IMR-90 (cell line): ENCODE results near the gene DIP2C. TPM values are rescaled to one million over a fixed set of nuclear protein-coding genes. Genes with fewer than 3 reads are reported as not detected.

Source experiments
- ATAC-seq: fragments of 200-7000 bp; cut with Tn5 transposase; 2 replicates; pipeline ENCODE4 v1.9.1; 2020; ENCODE audit warnings: low read depth, mild to moderate bottlenecking, moderate library complexity
- BruUV-seq: library from RNA; stranded (reverse); fragments of 400-500 nt; replicated peaks from 2 replicates; lab custom pipeline; 2021; lab: Mats Ljungman, UMichigan
- CTCF ChIA-PET: fragments of 300-600 bp; formaldehyde crosslinking; extraction: SDS; loops from one replicate; lab custom pipeline; 2021; ENCODE audit warnings: antibody characterized with exemption; lab: Yijun Ruan, JAX
- POLR2A ChIA-PET: fragments of 300-600 bp; sonication (Branson Sonifier 250); formaldehyde crosslinking; loops from one replicate; lab custom pipeline; 2022; ENCODE audit warnings: antibody characterized with exemption; ENCODE audit not compliant: unreplicated experiment; lab: Charles Lee
- DNase-seq: peaks from one replicate; pipeline ENCODE4 v3.0.0; 2013
- H2AFZ ChIP-seq: replicated peaks from 2 replicates; pipeline ENCODE3; 2013; ENCODE audit warnings: low read length, mild to moderate bottlenecking; ENCODE audit not compliant: poor library complexity
- H2AK5ac ChIP-seq: 2 replicates; pipeline ENCODE4 v1.6.1; 2013; ENCODE audit warnings: low read depth, low read length, inconsistent platforms
- H2AK9ac ChIP-seq: replicated peaks from 2 replicates; pipeline ENCODE3; 2013; ENCODE audit warnings: mild to moderate bottlenecking, low read depth, low read length, moderate library complexity; ENCODE audit not compliant: poor library complexity
- H2BK120ac ChIP-seq: 2 replicates; pipeline ENCODE4 v1.6.1; 2013; ENCODE audit warnings: low read depth, low read length, inconsistent platforms
- H2BK15ac ChIP-seq: 3 replicates; pipeline ENCODE4 v1.6.1; 2013; ENCODE audit warnings: low read depth, low read length, inconsistent platforms
- H2BK20ac ChIP-seq: 2 replicates; pipeline ENCODE4 v1.6.1; 2013; ENCODE audit warnings: low read depth, mild to moderate bottlenecking, inconsistent platforms, low read length, moderate library complexity
- H2BK5ac ChIP-seq: 2 replicates; pipeline ENCODE4 v1.6.1; 2013; ENCODE audit warnings: mild to moderate bottlenecking, low read depth, low read length, inconsistent platforms; ENCODE audit not compliant: poor library complexity, severe bottlenecking
- H3K14ac ChIP-seq: replicated peaks from 2 replicates; pipeline ENCODE4 v1.6.1; 2013; ENCODE audit warnings: low read depth, low read length, inconsistent platforms
- H3K18ac ChIP-seq: 2 replicates; pipeline ENCODE4 v1.6.1; 2013; ENCODE audit warnings: low read depth, low read length, control low read depth
- H3K23ac ChIP-seq: 2 replicates; pipeline ENCODE4 v1.6.1; 2013; ENCODE audit warnings: low read depth, low read length, inconsistent platforms
- H3K27ac ChIP-seq: 2 replicates; pipeline ENCODE4 v1.5.1; 2013; ENCODE audit warnings: mild to moderate bottlenecking, control low read depth, low read length; ENCODE audit not compliant: insufficient read depth
- H3K27me3 ChIP-seq: 2 replicates; pipeline ENCODE4 v1.6.1; 2013; ENCODE audit warnings: low read length; ENCODE audit not compliant: control insufficient read depth, insufficient read depth
- H3K36me3 ChIP-seq: 2 replicates; pipeline ENCODE4 v1.6.1; 2013; ENCODE audit warnings: low read length, mixed read lengths; ENCODE audit not compliant: control insufficient read depth, insufficient read depth
- H3K4ac ChIP-seq: 2 replicates; pipeline ENCODE4 v1.6.1; 2013; ENCODE audit warnings: low read depth, low read length, inconsistent platforms
- H3K4me1 ChIP-seq: 2 replicates; pipeline ENCODE4 v1.6.1; 2013; ENCODE audit warnings: low read length, mixed read lengths; ENCODE audit not compliant: control insufficient read depth, insufficient read depth
- H3K4me2 ChIP-seq: 2 replicates; pipeline ENCODE4 v1.6.1; 2013; ENCODE audit warnings: low read depth, mild to moderate bottlenecking, control low read depth, low read length, moderate library complexity
- H3K4me3 ChIP-seq: 2 replicates; pipeline ENCODE4 v1.5.1; 2013; ENCODE audit warnings: low read depth, mild to moderate bottlenecking, control low read depth, low read length, moderate library complexity; ENCODE audit not compliant: insufficient read depth
- H3K56ac ChIP-seq: 2 replicates; pipeline ENCODE4 v1.6.1; 2013; ENCODE audit warnings: low read length, inconsistent platforms; ENCODE audit not compliant: insufficient read depth; ENCODE audit errors: extremely low read depth
- H3K79me1 ChIP-seq, 2 experiments: 2 replicates each; pipeline ENCODE4 v1.6.1; 2013; ENCODE audit warnings: low read length in 2 of 2, inconsistent platforms in 1 of 2, low read depth in 1 of 2
- H3K9ac ChIP-seq: 2 replicates; pipeline ENCODE4 v1.6.1; 2013; ENCODE audit warnings: low read depth, low read length, control low read depth
- H3K9me1 ChIP-seq: 2 replicates; pipeline ENCODE4 v1.6.1; 2013; ENCODE audit warnings: low read length, inconsistent platforms; ENCODE audit not compliant: insufficient read depth
- H3K9me3 ChIP-seq: 2 replicates; pipeline ENCODE4 v1.6.1; 2013; ENCODE audit warnings: low read length; ENCODE audit not compliant: control insufficient read depth, insufficient read depth
- H4K20me1 ChIP-seq: 2 replicates; pipeline ENCODE4 v1.6.1; 2013; ENCODE audit warnings: low read length, inconsistent platforms; ENCODE audit not compliant: insufficient read depth
- H4K5ac ChIP-seq: 2 replicates; pipeline ENCODE4 v1.6.1; 2013; ENCODE audit warnings: mild to moderate bottlenecking, low read depth, low read length, control low read depth
- H4K8ac ChIP-seq, 2 experiments: 2 replicates each; pipeline ENCODE4 v1.6.1; 2013; ENCODE audit warnings: low read depth in 2 of 2, low read length in 2 of 2, control low read depth in 1 of 2, inconsistent platforms in 1 of 2
- H4K91ac ChIP-seq: 2 replicates; pipeline ENCODE4 v1.6.1; 2013; ENCODE audit warnings: low read depth, low read length, inconsistent platforms; ENCODE audit not compliant: insufficient read depth
- BHLHE40 ChIP-seq: fragments of 150-350 bp; IDR thresholded peaks from 2 replicates; pipeline ENCODE4 v1.6.1; 2016; ENCODE audit warnings: mild to moderate bottlenecking, low read depth, low read length
- CEBPB ChIP-seq: IDR thresholded peaks from 2 replicates; pipeline ENCODE4 v1.6.1; 2012; ENCODE audit warnings: low read depth, low read length, improper control_type of control experiment
- CHD1 ChIP-seq: IDR thresholded peaks from 2 replicates; pipeline ENCODE4 v1.6.1; 2012; ENCODE audit warnings: low read depth, low read length, improper control_type of control experiment
- CTCF ChIP-seq: conservative IDR thresholded peaks from 2 replicates; pipeline ENCODE4 v1.5.1; 2012; ENCODE audit warnings: mild to moderate bottlenecking, low read depth, low read length, improper control_type of control experiment
- FOS ChIP-seq: fragments of 150-350 bp; IDR thresholded peaks from 2 replicates; pipeline ENCODE4 v1.6.1; 2016; ENCODE audit warnings: low read depth, low read length
- MAFK ChIP-seq: IDR thresholded peaks from 2 replicates; pipeline ENCODE4 v1.6.1; 2012; ENCODE audit warnings: low read depth, low read length, improper control_type of control experiment
- MAZ ChIP-seq: IDR thresholded peaks from 2 replicates; pipeline ENCODE4 v1.6.1; 2012; ENCODE audit warnings: low read depth, mild to moderate bottlenecking, low read length, improper control_type of control experiment, moderate library complexity, borderline replicate concordance
- MXI1 ChIP-seq: IDR thresholded peaks from 2 replicates; pipeline ENCODE4 v1.6.1; 2012; ENCODE audit warnings: low read depth, mild to moderate bottlenecking, low read length, moderate library complexity, borderline replicate concordance
- NFE2L2 ChIP-seq: fragments of 150-350 bp; IDR thresholded peaks from 2 replicates; pipeline ENCODE4 v1.6.1; 2016; ENCODE audit warnings: low read depth, mild to moderate bottlenecking, low read length
- POLR2A ChIP-seq: IDR thresholded peaks from 2 replicates; pipeline ENCODE4 v1.6.1; 2012; ENCODE audit warnings: mild to moderate bottlenecking, low read depth, low read length
- RAD21 ChIP-seq: IDR thresholded peaks from 2 replicates; pipeline ENCODE4 v1.6.1; 2012; ENCODE audit warnings: low read length, improper control_type of control experiment
- RCOR1 ChIP-seq: IDR thresholded peaks from 2 replicates; pipeline ENCODE4 v1.6.1; 2012; ENCODE audit warnings: mild to moderate bottlenecking, low read length, improper control_type of control experiment; ENCODE audit not compliant: insufficient replicate concordance
- RFX5 ChIP-seq: IDR thresholded peaks from 2 replicates; pipeline ENCODE4 v1.8.0; 2012; ENCODE audit warnings: low read depth, mild to moderate bottlenecking, low read length, moderate library complexity
- SMC3 ChIP-seq: fragments of 150-350 bp; IDR thresholded peaks from 2 replicates; pipeline ENCODE4 v1.6.1; 2016; ENCODE audit warnings: low read depth, mild to moderate bottlenecking, antibody characterized with exemption, low read length, moderate library complexity
- USF2 ChIP-seq: fragments of 150-350 bp; IDR thresholded peaks from 2 replicates; pipeline ENCODE4 v1.6.1; 2017; ENCODE audit warnings: mild to moderate bottlenecking, antibody characterized with exemption, low read length, low read depth
- whole genome bisulfite sequencing, 2 experiments: methylation state at CpG; one replicate each; pipeline versions ENCODE4 v1.1.5 to v1.1.7; 2013; ENCODE audit warnings: missing lambda C conversion rate in 2 of 2; ENCODE audit not compliant: insufficient read length in 1 of 2; ENCODE audit errors: extremely low coverage in 2 of 2; 5-methylcytosine and 5-hydroxymethylcytosine counted together
- dilution Hi-C: fragments of 300-500 bp; cut with HindIII; formaldehyde crosslinking; loops from one replicate; pipeline ENCODE4 v1.14.3; 2018; ENCODE audit warnings: low sequenced_read_pairs; ENCODE audit not compliant: unreplicated experiment
- in situ Hi-C: fragments of 300-500 bp; cut with MboI; formaldehyde crosslinking; loops from 3 replicates; pipeline ENCODE4 v1.14.3; 2019; ENCODE audit warnings: low sequenced_read_pairs, inconsistent platforms, mixed read lengths
- intact Hi-C: fragments of 100-400 bp; cut with micrococcal nuclease; formaldehyde crosslinking; loops from 2 replicates; pipeline ENCODE4 v1.10.0; 2022
- polyA plus RNA-seq, 3 experiments: library from polyadenylated mRNA; depleted of rRNA; stranded (reverse); fragments of >200 nt; gene quantifications; 2 replicates each; pipeline ENCODE4 v1.2.3, GENCODE V29; 2012; ENCODE audit warnings: low replicate concordance in 1 of 3
- total RNA-seq: library from RNA; depleted of rRNA; stranded (reverse); fragments of >200 nt; gene quantifications from 2 replicates; pipeline ENCODE4 v1.2.3, GENCODE V29; 2012
- TF ChIP-seq, protein P1 (sequence below): fragments of 150-350 bp; IDR thresholded peaks from 2 replicates; pipeline ENCODE4 v1.6.1; 2016; ENCODE audit warnings: low read depth, mild to moderate bottlenecking, low read length, moderate library complexity, borderline replicate concordance

Gene DIP2C
- total and polyA plus RNA-seq, 2 of the 4 experiments (the other 2 are of a cell fraction) = 8.6 to 17.3 TPM

- peaks cover 11% of the 10 kb centered on the region for H3K9me1 ChIP-seq
- H4K8ac ChIP-seq = no peak overlapping the region
- H3K23ac ChIP-seq = no peak overlapping the region; the same call in 1 of the 2 replicates
- TF ChIP-seq POLR2A (no peak), MXI1 (no peak), CHD1 (no peak), RFX5 (no peak), BHLHE40 (no peak), MAFK (no peak), SMC3 (no peak), USF2 (no peak), RAD21 (no peak), MAZ (no peak), RCOR1 (no peak), CTCF (no peak), CEBPB (no peak), NFE2L2 (no peak), FOS (no peak)
- TF ChIP-seq, protein P1, sequence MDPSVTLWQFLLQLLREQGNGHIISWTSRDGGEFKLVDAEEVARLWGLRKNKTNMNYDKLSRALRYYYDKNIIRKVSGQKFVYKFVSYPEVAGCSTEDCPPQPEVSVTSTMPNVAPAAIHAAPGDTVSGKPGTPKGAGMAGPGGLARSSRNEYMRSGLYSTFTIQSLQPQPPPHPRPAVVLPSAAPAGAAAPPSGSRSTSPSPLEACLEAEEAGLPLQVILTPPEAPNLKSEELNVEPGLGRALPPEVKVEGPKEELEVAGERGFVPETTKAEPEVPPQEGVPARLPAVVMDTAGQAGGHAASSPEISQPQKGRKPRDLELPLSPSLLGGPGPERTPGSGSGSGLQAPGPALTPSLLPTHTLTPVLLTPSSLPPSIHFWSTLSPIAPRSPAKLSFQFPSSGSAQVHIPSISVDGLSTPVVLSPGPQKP = no peak
- no peaks in the 10 kb centered on the region for H3K27me3 ChIP-seq
- peaks cover 16 to 63% of the 10 kb centered on the region in 2 experiments; a peak in 3 of 4 replicates for H3K79me1 ChIP-seq
- ATAC-seq = no peak
- in situ Hi-C loops (loop anchor here (25.0 kb wide), 1 partner anchor 164 kb away; no protein-coding TSS in a partner anchor), dilution Hi-C loops (no loop called here), intact Hi-C loops (no loop called here)
- H3K9ac ChIP-seq = no peak overlapping the region
- H3K9me3 ChIP-seq = no peaks in the 10 kb centered on the region
- no peaks in the 10 kb centered on the region for H3K36me3 ChIP-seq
- H2AK5ac ChIP-seq = no peak overlapping the region
- no peak overlapping the region for H3K4me2 ChIP-seq
- H4K91ac ChIP-seq = no peak overlapping the region
- H4K20me1 ChIP-seq = peaks cover 70% of the 10 kb centered on the region
- CTCF ChIA-PET = no interaction called here
- H2BK5ac ChIP-seq = no peak overlapping the region
- no peak overlapping the region for H3K14ac ChIP-seq
- BruUV-seq = no TSS peak
- H2BK15ac ChIP-seq = no peak overlapping the region
- H2AFZ ChIP-seq = no peak overlapping the region
- H3K27ac ChIP-seq = no peak overlapping the region
- H3K4ac ChIP-seq = no peak overlapping the region
- H3K4me3 ChIP-seq = no peak overlapping the region
- WGBS, 2 experiments = 100% methylated on average over 1 of the region's 3 CpGs; no CpG with 5 or more reads in 1 of the 2 experiments
- no peak overlapping the region for H3K18ac ChIP-seq
- no peak overlapping the region for H2AK9ac ChIP-seq
- H2BK120ac ChIP-seq = no peak overlapping the region
- no peak overlapping the region for H3K56ac ChIP-seq
- H3K4me1 ChIP-seq = peaks cover 7% of the 10 kb centered on the region
- no peak overlapping the region for H4K5ac ChIP-seq
- H2BK20ac ChIP-seq = no peak overlapping the region
- DNase-seq = no peak
- POLR2A ChIA-PET = no interaction called here
These were observed 13.3 kb downstream of the DIP2C start for GRCh38 chr10:676178-676577.
